Right lobe of liver (tissue), 4 donors: ENCODE measurements around the gene SHQ1.
"Not testable (repeated sequence)": the region's sequence is repeated elsewhere in the genome, so short reads cannot be mapped to it uniquely, and the experiment has no call there.

Source experiments
- CTCF ChIP-seq, 4 donors: fragments of 200-600 bp in 3 of 4; fragments of 450-650 bp in 1 of 4; IDR thresholded peaks; one replicate each; pipeline versions ENCODE4 v1.5.1 to v1.8.0; 2016 to 2022; ENCODE audit warnings: antibody characterized with exemption in 4 of 4, mild to moderate bottlenecking in 2 of 4
- POLR2A ChIP-seq: fragments of 450-650 bp; IDR thresholded peaks from one replicate; pipeline ENCODE4 v1.6.1; 2017; ENCODE audit warnings: antibody characterized with exemption, mild to moderate bottlenecking
- donor health status: DM: no; HTN: no; CAD: no.
- donor health status: DM: no; HTN: no; CAD: no.
- donor health status: DM: no; HTN: yes; CAD: no.

GRCh38 chr3:72788232-72788631 is 60.0 kb downstream of the SHQ1 start:
- TF ChIP-seq CTCF (IDR thresholded peaks at IDR 0.05); POLR2A: not testable (repeated sequence)
